Tibial nerve (tissue), 4 donors: ENCODE results near the gene NPFFR1. TPM values are rescaled to one million over a fixed set of nuclear protein-coding genes. Genes with fewer than 3 reads are reported as not detected.

Source experiments
- DNase-seq, 2 donors: peaks; one replicate each; pipeline ENCODE4 v3.0.0-alpha.2; 2019; ENCODE audit warnings: low spot score in 2 of 2
- H3K27ac ChIP-seq, 4 donors: fragments of 200-600 bp; sonication (generic) in 3 of 4; one replicate each; pipeline ENCODE4 v1.5.1; 2017 to 2019; ENCODE audit warnings: mild to moderate bottlenecking in 1 of 4
- H3K27me3 ChIP-seq, 2 donors: fragments of 200-600 bp; sonication (generic) in 1 of 2; one replicate each; pipeline versions ENCODE4 v1.5.1 to v1.6.0; 2017 to 2019
- H3K36me3 ChIP-seq, 3 donors: fragments of 200-600 bp; sonication (generic); one replicate each; pipeline ENCODE4 v1.5.1; 2018 to 2019
- H3K4me1 ChIP-seq, 4 donors: fragments of 200-600 bp; sonication (generic) in 3 of 4; one replicate each; pipeline ENCODE4 v1.5.1; 2017 to 2019
- H3K4me3 ChIP-seq, 4 donors: fragments of 200-600 bp; sonication (generic) in 3 of 4; one replicate each; pipeline ENCODE4 v1.5.1; 2017 to 2019; ENCODE audit warnings: mild to moderate bottlenecking in 1 of 4, moderate library complexity in 1 of 4
- H3K9me3 ChIP-seq, 4 donors: fragments of 200-600 bp; sonication (generic) in 3 of 4; one replicate each; pipeline ENCODE4 v1.5.1; 2017 to 2019
- CTCF ChIP-seq, 5 experiments: fragments of 200-600 bp in 3 of 5; fragments of 450-650 bp in 2 of 5; sonication (generic) in 3 of 5; IDR thresholded peaks; one replicate each; pipeline ENCODE4 v1.5.1; 2016 to 2019; ENCODE audit warnings: antibody characterized with exemption in 5 of 5, mild to moderate bottlenecking in 3 of 5, moderate library complexity in 2 of 5
- EP300 ChIP-seq, 2 donors: sonication (generic); formaldehyde crosslinking; IDR thresholded peaks; one replicate each; pipeline ENCODE4 v1.6.1; 2017; ENCODE audit warnings: antibody characterized with exemption in 2 of 2, mild to moderate bottlenecking in 1 of 2
- POLR2A ChIP-seq, 2 donors: fragments of 450-650 bp; IDR thresholded peaks; one replicate each; pipeline ENCODE4 v1.6.1; 2017; ENCODE audit warnings: antibody characterized with exemption in 2 of 2, mild to moderate bottlenecking in 2 of 2, moderate library complexity in 2 of 2
- WGBS, 2 donors: methylation state at CpG; one replicate each; pipeline ENCODE4 v1.1.5; 2018; 5-methylcytosine and 5-hydroxymethylcytosine counted together
- total RNA-seq, 4 donors: library from RNA; depleted of rRNA; stranded (reverse); fragments of >200 nt; gene quantifications; one replicate each; pipeline ENCODE4 v1.1.0, GENCODE V29; 2016

Gene NPFFR1
- total RNA-seq, 4 donors from 2014 or later, result 1.8 to 5.7 (median 4.4) TPM

- H3K9me3 ChIP-seq, result no peaks in the 10 kb centered on the region
Measured at GRCh38 chr10:70315815-70316214, 32.0 kb upstream of the NPFFR1 start.

GRCh38 chr10:70315276-70315675 lies 31.5 kb upstream of the NPFFR1 start:
- no peaks in the 10 kb centered on the region for H3K9me3 ChIP-seq
- TF ChIP-seq EP300 (IDR thresholded peaks at IDR 0.05), result no peak
- no peak for TF ChIP-seq CTCF (IDR thresholded peaks at IDR 0.05)
- no peak for TF ChIP-seq POLR2A (IDR thresholded peaks at IDR 0.05)
- no peaks in the 10 kb centered on the region for H3K36me3 ChIP-seq
- WGBS, 2 donors, result 63 to 70% methylated on average over 2 of the region's 2 CpGs
- H3K27me3 ChIP-seq, result no peaks in the 10 kb centered on the region
- no peak overlapping the region for H3K4me3 ChIP-seq
- no peak for DNase-seq
- H3K4me1 ChIP-seq, result no peaks in the 10 kb centered on the region
- H3K27ac ChIP-seq, result no peak overlapping the region

More at GRCh38 chr10:70315815-70316214, 32.0 kb upstream of the NPFFR1 start:
- Histone ChIP-seq H3K27me3 (no peaks in the 10 kb centered on the region), H3K4me3 (no peak overlapping the region), H3K27ac (no peak overlapping the region), H3K36me3 (no peaks in the 10 kb centered on the region), H3K4me1 (no peaks in the 10 kb centered on the region)
- TF ChIP-seq POLR2A (IDR thresholded peaks at IDR 0.05), result no peak
- no peak for TF ChIP-seq CTCF (IDR thresholded peaks at IDR 0.05)
- TF ChIP-seq EP300 (IDR thresholded peaks at IDR 0.05), result no peak
- no peak for DNase-seq
- 91% methylated on average over 5 of the region's 5 CpGs for WGBS, 2 donors

GRCh38 chr10:70312972-70313371 lies 29.2 kb upstream of the NPFFR1 start:
- H3K9me3 ChIP-seq, result no peaks in the 10 kb centered on the region
- H3K4me3 ChIP-seq, result no peak overlapping the region
- H3K27me3 ChIP-seq, result no peaks in the 10 kb centered on the region
- no peak for TF ChIP-seq CTCF (IDR thresholded peaks at IDR 0.05)
- no peak for TF ChIP-seq POLR2A (IDR thresholded peaks at IDR 0.05)
- TF ChIP-seq EP300 (IDR thresholded peaks at IDR 0.05), result no peak
- 39 to 47% methylated on average over 4 of the region's 4 CpGs for WGBS, 2 donors
- no peaks in the 10 kb centered on the region for H3K36me3 ChIP-seq
- DNase-seq, result no peak
- H3K27ac ChIP-seq, result no peak overlapping the region
- H3K4me1 ChIP-seq, result no peaks in the 10 kb centered on the region

GRCh38 chr10:70312249-70312648 lies 28.4 kb upstream of the NPFFR1 start:
- DNase-seq, result no peak
- WGBS, 2 donors, result 87 to 88% methylated on average over 5 of the region's 5 CpGs
- Histone ChIP-seq H3K9me3 (no peaks in the 10 kb centered on the region), H3K27me3 (no peaks in the 10 kb centered on the region), H3K27ac (no peak overlapping the region), H3K4me3 (no peak overlapping the region), H3K4me1 (no peaks in the 10 kb centered on the region), H3K36me3 (no peaks in the 10 kb centered on the region)
- TF ChIP-seq POLR2A (IDR thresholded peaks at IDR 0.05) (no peak), CTCF (IDR thresholded peaks at IDR 0.05) (no peak), EP300 (IDR thresholded peaks at IDR 0.05) (no peak)

GRCh38 chr10:70311698-70312097 lies 27.9 kb upstream of the NPFFR1 start:
- H3K27me3 ChIP-seq, result no peaks in the 10 kb centered on the region
- H3K9me3 ChIP-seq, result no peaks in the 10 kb centered on the region
- TF ChIP-seq EP300 (IDR thresholded peaks at IDR 0.05) (no peak), CTCF (IDR thresholded peaks at IDR 0.05) (no peak), POLR2A (IDR thresholded peaks at IDR 0.05) (no peak)
- no peak overlapping the region for H3K27ac ChIP-seq
- H3K36me3 ChIP-seq, result no peaks in the 10 kb centered on the region
- DNase-seq, result no peak
- WGBS, 2 donors, result 96 to 98% methylated on average over 3 of the region's 3 CpGs
- no peaks in the 10 kb centered on the region for H3K4me1 ChIP-seq
- no peak overlapping the region for H3K4me3 ChIP-seq
